Tibial nerve (tissue), 3 donors: Measurements from ENCODE around the gene PTGER4.

Experiments used
- POLR2A ChIP-seq, 2 donors: fragments of 450-650 bp; IDR thresholded peaks; one replicate each; pipeline ENCODE4 v1.6.1; 2017; ENCODE audit warnings: antibody characterized with exemption in 2 of 2, mild to moderate bottlenecking in 2 of 2, moderate library complexity in 2 of 2
- TF ChIP-seq, protein P1 (sequence below), 5 experiments: fragments of 200-600 bp in 3 of 5; fragments of 450-650 bp in 2 of 5; sonication (generic) in 3 of 5; IDR thresholded peaks; one replicate each; pipeline ENCODE4 v1.5.1; 2016 to 2019; ENCODE audit warnings: antibody characterized with exemption in 5 of 5, mild to moderate bottlenecking in 3 of 5, moderate library complexity in 2 of 5

DNA sequence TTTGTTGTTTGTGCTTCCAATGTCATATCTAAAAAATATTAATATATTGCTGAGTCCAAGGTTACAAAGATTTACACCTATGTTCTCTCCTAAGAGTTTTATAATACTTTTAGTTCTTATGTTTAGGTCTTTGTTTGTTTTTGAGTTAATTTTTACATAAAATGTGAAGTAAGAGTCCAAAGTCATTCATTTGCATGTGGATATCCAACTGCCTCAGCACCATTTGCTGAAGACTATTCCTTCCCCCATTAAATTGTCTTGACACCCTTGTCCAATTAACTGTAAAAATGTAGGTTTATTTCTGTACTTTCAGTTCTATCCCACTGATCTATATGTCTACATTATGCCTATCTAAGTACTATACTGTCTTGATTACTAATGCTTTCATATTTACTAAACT lies 40.4 kb downstream of the PTGER4 start:
- TF ChIP-seq, protein P1, sequence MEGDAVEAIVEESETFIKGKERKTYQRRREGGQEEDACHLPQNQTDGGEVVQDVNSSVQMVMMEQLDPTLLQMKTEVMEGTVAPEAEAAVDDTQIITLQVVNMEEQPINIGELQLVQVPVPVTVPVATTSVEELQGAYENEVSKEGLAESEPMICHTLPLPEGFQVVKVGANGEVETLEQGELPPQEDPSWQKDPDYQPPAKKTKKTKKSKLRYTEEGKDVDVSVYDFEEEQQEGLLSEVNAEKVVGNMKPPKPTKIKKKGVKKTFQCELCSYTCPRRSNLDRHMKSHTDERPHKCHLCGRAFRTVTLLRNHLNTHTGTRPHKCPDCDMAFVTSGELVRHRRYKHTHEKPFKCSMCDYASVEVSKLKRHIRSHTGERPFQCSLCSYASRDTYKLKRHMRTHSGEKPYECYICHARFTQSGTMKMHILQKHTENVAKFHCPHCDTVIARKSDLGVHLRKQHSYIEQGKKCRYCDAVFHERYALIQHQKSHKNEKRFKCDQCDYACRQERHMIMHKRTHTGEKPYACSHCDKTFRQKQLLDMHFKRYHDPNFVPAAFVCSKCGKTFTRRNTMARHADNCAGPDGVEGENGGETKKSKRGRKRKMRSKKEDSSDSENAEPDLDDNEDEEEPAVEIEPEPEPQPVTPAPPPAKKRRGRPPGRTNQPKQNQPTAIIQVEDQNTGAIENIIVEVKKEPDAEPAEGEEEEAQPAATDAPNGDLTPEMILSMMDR (IDR thresholded peaks at IDR 0.05) = no peak
- no peak for TF ChIP-seq POLR2A (IDR thresholded peaks at IDR 0.05)
